K562 (cell line): ENCODE data around the gene RAE1. TPM values are rescaled to one million over a fixed set of nuclear protein-coding genes. Genes with fewer than 3 reads are reported as not detected.

Experiments used
- ATAC-seq: fragments of 200-7000 bp; cut with Tn5 transposase; 3 replicates; pipeline ENCODE4 v1.9.1; 2020; ENCODE audit warnings: moderate library complexity
- BruUV-seq: library from RNA; stranded (reverse); fragments of 400-500 nt; replicated peaks from 2 replicates; lab custom pipeline; 2021; lab: Mats Ljungman, UMichigan
- CTCF ChIA-PET: fragments of 300-600 bp; formaldehyde crosslinking; extraction: SDS; loops from one replicate; lab custom pipeline; 2021; ENCODE audit warnings: low intra/inter-chr PET ratio; lab: Yijun Ruan, JAX
- POLR2A ChIA-PET: fragments of 300-600, 350-650 bp; sonication (Branson Sonifier 250); formaldehyde crosslinking; extraction: SDS; loops from one replicate; lab custom pipeline; 2021; ENCODE audit warnings: antibody characterized with exemption, inconsistent platforms; lab: Yijun Ruan, JAX
- DNase-seq, 4 experiments: peaks; one replicate each; pipeline versions ENCODE4 v3.0.0 to v3.0.0-alpha.2; 2011 to 2018; ENCODE audit warnings: low spot score in 3 of 4, mixed read lengths in 3 of 4; ENCODE audit errors: extremely low read depth in 1 of 4
- FAIRE-seq: peaks from 2 replicates; lab custom pipeline; 2011; peaks lifted over from hg19 to GRCh38; lab: Jason Lieb, UNC
- H2AFZ ChIP-seq: 2 replicates; pipeline ENCODE4 v1.6.0; 2011; ENCODE audit warnings: low read depth, low read length, control low read depth, inconsistent platforms
- H3K27ac ChIP-seq: fragments of 200-600 bp; 3 replicates; pipeline ENCODE4 v1.8.0; 2011; ENCODE audit warnings: low read depth, mild to moderate bottlenecking, control low read depth, inconsistent platforms, low read length, moderate library complexity, mixed read lengths; ENCODE audit errors: extremely low read depth
- H3K27me3 ChIP-seq, 2 experiments: fragments of 300-600 bp in 1 of 2; 2 replicates in 1 of 2; 3 replicates in 1 of 2; pipeline versions ENCODE4 v1.6.0 to v1.8.0; 2011; ENCODE audit warnings: inconsistent platforms in 2 of 2, low read length in 2 of 2, mild to moderate bottlenecking in 1 of 2, mixed read lengths in 1 of 2, moderate library complexity in 1 of 2; ENCODE audit not compliant: control insufficient read depth in 2 of 2, insufficient read depth in 2 of 2
- H3K36me3 ChIP-seq: fragments of 300-600 bp; 3 replicates; pipeline ENCODE4 v1.8.0; 2011; ENCODE audit warnings: mild to moderate bottlenecking, low read length, inconsistent platforms; ENCODE audit not compliant: control insufficient read depth, insufficient read depth
- H3K4me1 ChIP-seq, 2 experiments: fragments of 200-600 bp in 1 of 2; replicated peaks in 1 of 2; 2 replicates in 1 of 2; 3 replicates in 1 of 2; pipeline versions ENCODE4 v1.5.1 to v1.8.0; 2011; ENCODE audit warnings: inconsistent platforms in 2 of 2, low read length in 2 of 2, mild to moderate bottlenecking in 1 of 2, mixed read lengths in 1 of 2, moderate library complexity in 1 of 2; ENCODE audit not compliant: control insufficient read depth in 2 of 2, insufficient read depth in 2 of 2
- H3K4me2 ChIP-seq: 2 replicates; pipeline ENCODE4 v1.6.1; 2011; ENCODE audit warnings: low read length, control low read depth, inconsistent platforms, mixed read lengths; ENCODE audit not compliant: insufficient read depth
- H3K4me3 ChIP-seq: fragments of 200-600 bp; sonication (generic), shearing (Covaris generic); 2 replicates; pipeline ENCODE4 v1.5.1; 2016; ENCODE audit warnings: control low read depth, inconsistent platforms
- H3K79me2 ChIP-seq: fragments of 200-600 bp; 3 replicates; pipeline ENCODE4 v1.8.0; 2011; ENCODE audit warnings: low read length, inconsistent platforms; ENCODE audit not compliant: control insufficient read depth, insufficient read depth
- H3K9ac ChIP-seq, 2 experiments: 2 replicates each; pipeline versions ENCODE4 v1.6.0 to v1.6.1; 2011; ENCODE audit warnings: low read depth in 2 of 2, low read length in 2 of 2, control low read depth in 1 of 2, inconsistent platforms in 1 of 2, mild to moderate bottlenecking in 1 of 2, mixed read lengths in 1 of 2; ENCODE audit not compliant: insufficient read depth in 1 of 2
- H3K9me1 ChIP-seq: one replicate; pipeline ENCODE4 v1.6.0; 2011; ENCODE audit warnings: inconsistent platforms, mild to moderate bottlenecking, low read length, moderate library complexity; ENCODE audit not compliant: control insufficient read depth, insufficient read depth
- H3K9me3 ChIP-seq: replicated peaks from 2 replicates; pipeline ENCODE4 v1.5.1; 2011; ENCODE audit warnings: low read depth, low read length, inconsistent platforms; ENCODE audit not compliant: control insufficient read depth, insufficient read depth
- H4K20me1 ChIP-seq: replicated peaks from 2 replicates; pipeline ENCODE4 v1.6.1; 2011; ENCODE audit warnings: low read length, inconsistent platforms, mixed read lengths; ENCODE audit not compliant: control insufficient read depth, insufficient read depth
- KAT2B ChIP-seq: IDR thresholded peaks from one replicate; pipeline ENCODE4 v1.6.1; 2012; ENCODE audit warnings: low read depth, mild to moderate bottlenecking, control low read depth, inconsistent platforms, low read length, moderate library complexity
- SMARCA5 ChIP-seq: fragments of 450-650 bp; IDR thresholded peaks from 2 replicates; pipeline ENCODE4 v1.6.1; 2016
- TFE3 ChIP-seq: fragments of 450-650 bp; formaldehyde crosslinking; IDR thresholded peaks from 2 replicates; pipeline ENCODE4 v1.4.0; 2020; ENCODE audit warnings: mild to moderate bottlenecking, mixed read lengths
- WGBS: fragments of 100-300 bp; shearing (Covaris generic); methylation state at CpG from one replicate; pipeline ENCODE4 v1.1.6; 2016; ENCODE audit warnings: low coverage, mixed read lengths; ENCODE audit not compliant: insufficient coverage; ENCODE audit errors: missing lambda C conversion rate; 5-methylcytosine and 5-hydroxymethylcytosine counted together
- in situ Hi-C: fragments of 300-500 bp; cut with MboI; formaldehyde crosslinking; loops from 4 replicates; pipeline ENCODE4 v1.15.0; 2018; ENCODE audit warnings: inconsistent platforms, mixed read lengths
- intact Hi-C: fragments of 100-400 bp; cut with micrococcal nuclease; formaldehyde crosslinking; loops from 2 replicates; pipeline ENCODE4 v1.14.2; 2022
- polyA plus RNA-seq, 8 experiments: library from polyadenylated mRNA; depleted of rRNA in 4 of 8; stranded (reverse) in 5 of 8; unstranded in 3 of 8; fragments of >200 nt; fragmentation: Nextera tagmentation in 2 of 8; fragmentation: Illumina TruSeq in 1 of 8; extraction: Ambion mirVana in 2 of 8; extraction: Trizol in 1 of 8; gene quantifications; 2 replicates each; pipeline versions ENCODE4 v1.2.1 to v1.2.3, GENCODE V29; 2011 to 2014; ENCODE audit warnings: inconsistent platforms in 1 of 8, missing spikeins in 1 of 8
- total RNA-seq, 7 experiments: library from RNA; depleted of rRNA in 6 of 7; stranded (reverse); fragments of >200 nt in 6 of 7; fragmentation: Illumina TruSeq in 2 of 7; extraction: Trizol in 2 of 7; gene quantifications; 2 replicates each; pipeline versions ENCODE4 v1.2.1 to v1.2.3, GENCODE V29; 2011 to 2021; ENCODE audit warnings: low replicate concordance in 1 of 7

RAE1 gene
- total and polyA plus RNA-seq, 9 of the 15 experiments (the other 6 are each of a cell fraction or from before 2014, with no cell fraction given): 33.7 to 248 (median 77.7) TPM

- intact Hi-C loops (no loop called here), in situ Hi-C loops (loop anchor here (25.0 kb wide), 1 partner anchor 816 kb away; no protein-coding TSS in a partner anchor)
- ATAC-seq: no peak
- Histone ChIP-seq H3K36me3 (peaks cover 94% of the 10 kb centered on the region), H2AFZ (no peak overlapping the region), H3K9ac (peak overlapping the region in 1 of 2 experiments; percentile 60; a peak in 2 of 4 replicates), H3K9me1 (peaks cover 5% of the 10 kb centered on the region), H3K4me1 (peaks cover 14 to 67% of the 10 kb centered on the region in 2 experiments; a peak in 4 of 5 replicates), H3K27ac (no peak overlapping the region; the same call in 2 of the 3 replicates), H3K9me3 (no peaks in the 10 kb centered on the region), H3K79me2 (peaks cover 99% of the 10 kb centered on the region), H4K20me1 (peaks cover 62% of the 10 kb centered on the region), H3K27me3 (no peaks in the 10 kb centered on the region), H3K4me2 (no peak overlapping the region), H3K4me3 (no peak overlapping the region)
- no TSS peak for BruUV-seq
- POLR2A ChIA-PET: interaction anchor here (0.5 to 1.8 kb wide), 5 partner anchors 10 to 1813 kb away, joined by 3 to 8 read pairs (median 4); no protein-coding TSS in a partner anchor
- CTCF ChIA-PET: no interaction called here
- TF ChIP-seq SMARCA5 (0 out of 2 replicates have a peak, but pooled peaks have one; percentile 54), KAT2B (no peak), TFE3 (no peak)
- peak; percentile 55 for FAIRE-seq
- DNase-seq: no peak
- 85% methylated on average over 16 of the region's 16 CpGs for WGBS
Measured at GRCh38 chr20:57396212-57396983, 45.3 kb downstream of the RAE1 start.
